Mammary microvascular endothelial cell (primary cell): ENCODE results near the gene IPO4. TPM values are rescaled to one million over a fixed set of nuclear protein-coding genes. Genes with fewer than 3 reads are reported as not detected.

Source experiments
- total RNA-seq: library from RNA; depleted of rRNA; stranded (reverse); fragments of >200 nt; gene quantifications from 2 replicates; pipeline ENCODE4 v1.2.3, GENCODE V29; 2015

Gene IPO4, protein sequence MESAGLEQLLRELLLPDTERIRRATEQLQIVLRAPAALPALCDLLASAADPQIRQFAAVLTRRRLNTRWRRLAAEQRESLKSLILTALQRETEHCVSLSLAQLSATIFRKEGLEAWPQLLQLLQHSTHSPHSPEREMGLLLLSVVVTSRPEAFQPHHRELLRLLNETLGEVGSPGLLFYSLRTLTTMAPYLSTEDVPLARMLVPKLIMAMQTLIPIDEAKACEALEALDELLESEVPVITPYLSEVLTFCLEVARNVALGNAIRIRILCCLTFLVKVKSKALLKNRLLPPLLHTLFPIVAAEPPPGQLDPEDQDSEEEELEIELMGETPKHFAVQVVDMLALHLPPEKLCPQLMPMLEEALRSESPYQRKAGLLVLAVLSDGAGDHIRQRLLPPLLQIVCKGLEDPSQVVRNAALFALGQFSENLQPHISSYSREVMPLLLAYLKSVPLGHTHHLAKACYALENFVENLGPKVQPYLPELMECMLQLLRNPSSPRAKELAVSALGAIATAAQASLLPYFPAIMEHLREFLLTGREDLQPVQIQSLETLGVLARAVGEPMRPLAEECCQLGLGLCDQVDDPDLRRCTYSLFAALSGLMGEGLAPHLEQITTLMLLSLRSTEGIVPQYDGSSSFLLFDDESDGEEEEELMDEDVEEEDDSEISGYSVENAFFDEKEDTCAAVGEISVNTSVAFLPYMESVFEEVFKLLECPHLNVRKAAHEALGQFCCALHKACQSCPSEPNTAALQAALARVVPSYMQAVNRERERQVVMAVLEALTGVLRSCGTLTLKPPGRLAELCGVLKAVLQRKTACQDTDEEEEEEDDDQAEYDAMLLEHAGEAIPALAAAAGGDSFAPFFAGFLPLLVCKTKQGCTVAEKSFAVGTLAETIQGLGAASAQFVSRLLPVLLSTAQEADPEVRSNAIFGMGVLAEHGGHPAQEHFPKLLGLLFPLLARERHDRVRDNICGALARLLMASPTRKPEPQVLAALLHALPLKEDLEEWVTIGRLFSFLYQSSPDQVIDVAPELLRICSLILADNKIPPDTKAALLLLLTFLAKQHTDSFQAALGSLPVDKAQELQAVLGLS
- total RNA-seq = 61.1 and 67.6 TPM in 2 replicates

DNA sequence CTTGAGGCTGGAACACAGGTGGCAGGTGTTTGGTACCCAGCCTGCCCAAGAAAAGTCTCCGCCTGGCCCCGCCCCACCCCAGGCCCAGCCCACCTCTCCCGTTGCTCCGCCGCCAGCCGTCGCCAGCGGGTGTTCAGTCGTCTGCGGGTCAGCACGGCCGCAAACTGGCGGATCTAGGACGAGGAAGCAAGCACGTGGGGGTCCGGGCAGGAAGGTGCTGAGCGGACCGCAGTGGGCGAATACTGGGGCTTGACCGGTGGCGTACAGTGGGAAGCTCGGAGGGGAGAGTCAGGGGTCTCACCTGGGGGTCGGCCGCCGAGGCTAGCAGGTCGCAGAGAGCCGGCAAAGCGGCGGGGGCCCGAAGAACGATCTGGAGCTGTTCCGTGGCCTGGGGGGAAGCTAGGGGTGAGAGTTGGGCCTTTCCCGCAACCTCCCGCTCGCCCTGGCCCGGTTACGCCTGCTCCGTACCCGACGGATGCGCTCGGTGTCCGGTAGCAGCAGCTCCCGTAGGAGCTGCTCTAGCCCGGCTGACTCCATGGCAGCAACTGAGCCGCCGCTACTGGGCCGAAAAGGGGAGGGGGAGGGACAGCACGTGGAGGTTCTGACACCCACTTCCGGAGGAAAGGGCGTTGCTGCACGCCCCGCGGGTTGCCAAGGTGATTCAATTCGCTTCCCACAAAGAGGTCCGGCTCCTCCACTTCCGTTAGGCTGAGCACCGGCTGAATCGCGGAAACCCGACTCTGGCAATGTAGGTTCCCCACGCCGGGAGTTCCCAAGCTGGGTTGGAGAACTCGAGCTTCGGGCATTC, at the start of gene IPO4:
Gene IPO4 (minus strand): TSS at position 566 of the 808 bp plus-strand sequence. CDS start 29 bp downstream, at position 537.

DNA sequence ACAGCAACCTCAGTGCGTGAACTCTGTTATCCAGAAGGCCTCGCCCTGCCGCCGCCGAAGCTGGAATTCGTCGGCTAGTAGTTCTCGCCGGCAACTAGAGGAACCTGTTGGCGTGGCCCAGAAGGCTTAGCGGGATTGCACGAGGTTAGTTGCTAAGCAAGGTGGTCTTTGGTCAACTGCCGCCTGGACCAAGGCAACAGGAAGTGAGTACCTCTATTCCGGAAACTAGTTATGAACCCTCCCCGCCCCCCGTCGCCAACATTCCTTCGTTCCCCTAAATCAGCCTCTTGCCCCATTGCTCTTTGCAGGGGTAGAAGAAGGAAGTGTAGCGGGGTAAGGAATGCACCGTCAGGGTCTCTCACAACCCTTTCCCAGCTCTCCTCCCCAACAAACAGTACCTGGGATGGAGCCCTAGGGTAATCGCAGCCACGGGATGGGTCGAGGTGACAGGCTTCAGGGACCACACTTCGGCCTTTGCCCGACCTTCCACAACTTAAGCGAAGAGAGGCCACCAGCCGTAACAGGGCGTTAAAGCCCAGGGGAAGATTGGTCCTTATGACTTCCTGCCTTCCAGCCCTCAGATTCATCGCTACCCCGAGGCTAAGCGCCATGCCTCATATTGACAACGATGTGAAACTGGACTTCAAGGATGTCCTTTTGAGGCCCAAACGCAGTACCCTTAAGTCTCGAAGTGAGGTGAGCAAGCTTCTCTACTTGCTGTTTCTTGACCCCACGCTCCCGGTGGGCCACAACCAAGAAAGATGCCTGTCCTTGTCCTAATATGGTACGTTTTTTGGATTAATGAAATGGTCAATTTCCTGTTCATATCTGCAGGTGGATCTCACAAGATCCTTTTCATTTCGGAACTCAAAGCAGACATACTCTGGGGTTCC, 44.3 kb upstream of the IPO4 start, which contains the start of gene GMPR2:
Gene GMPR2 (plus strand): TSS at position 285 of the 893 bp plus-strand sequence. CDS start 325 bp downstream, at position 610.

DNA sequence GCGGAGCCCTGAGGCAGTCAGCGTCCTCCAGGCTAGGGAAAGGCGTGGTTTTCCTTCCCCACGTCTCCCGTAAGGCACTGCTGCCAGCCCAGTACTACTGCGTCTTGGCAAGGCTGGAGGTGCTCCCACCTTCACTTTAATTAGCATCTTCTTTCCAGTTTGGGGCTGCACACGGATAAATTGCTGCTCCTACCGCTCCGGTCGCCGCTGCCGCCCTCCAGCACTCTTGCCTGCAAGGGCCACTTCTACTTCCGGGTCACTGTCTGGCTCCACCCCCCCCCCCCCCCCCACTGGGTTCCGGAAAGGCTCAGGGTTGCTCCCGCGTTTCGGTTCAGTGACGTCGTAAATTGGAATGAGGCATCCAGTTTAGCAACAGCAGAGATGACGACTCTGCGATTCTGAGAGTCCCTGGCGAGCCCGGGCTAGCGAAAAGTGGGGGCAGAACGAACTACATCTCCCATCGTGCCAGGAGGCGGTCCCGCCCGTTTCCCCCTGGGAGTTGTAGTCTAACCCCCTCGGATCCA, 43.6 kb upstream of the IPO4 start, which contains the start of gene NEDD8:
Gene NEDD8 (minus strand): TSS at position 247 of the 524 bp plus-strand sequence. CDS start 100 bp downstream, at position 147.

DNA sequence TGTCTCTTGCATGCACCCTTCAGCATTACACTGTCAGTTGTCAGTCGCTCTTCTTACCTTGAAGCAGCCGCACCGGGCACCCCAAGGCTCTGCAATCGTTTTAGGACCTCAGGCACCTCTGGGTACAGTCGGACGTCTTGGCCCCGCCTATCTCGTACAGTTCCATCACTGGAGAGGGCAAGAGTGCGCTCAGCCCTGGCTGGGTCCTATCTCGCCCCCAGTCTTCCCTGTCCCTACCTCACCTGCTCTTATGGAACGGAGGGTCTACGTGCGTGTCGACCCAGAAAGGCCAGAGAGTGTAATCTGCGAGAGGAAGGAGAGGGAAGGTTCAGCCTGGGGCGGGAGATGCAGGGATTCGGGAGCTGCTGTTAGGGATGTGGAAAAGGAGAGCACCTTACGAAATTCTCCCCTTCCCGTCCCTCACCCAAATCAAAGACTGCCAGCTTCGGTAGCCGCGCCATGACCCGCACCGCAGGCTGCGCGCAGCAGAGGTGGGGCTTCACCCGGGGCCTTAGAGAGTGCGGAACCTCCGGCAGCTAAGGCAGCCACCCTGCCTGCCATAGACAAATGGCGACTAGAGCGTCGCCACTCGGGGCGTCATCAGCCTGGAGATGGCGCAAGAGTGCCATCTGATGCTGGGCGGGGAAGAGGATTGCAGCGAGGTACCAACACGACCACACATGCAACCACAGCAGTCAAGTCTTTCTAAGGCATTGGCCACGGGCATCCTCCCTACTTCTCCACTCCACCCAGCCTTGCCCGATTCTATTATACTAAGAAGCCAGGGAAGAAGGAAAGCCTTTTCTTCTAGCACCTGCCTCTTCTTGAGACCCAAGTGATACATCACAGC, 27.1 kb upstream of the IPO4 start, which contains the start of gene MDP1:
Gene MDP1 (minus strand): TSS at position 572 of the 850 bp plus-strand sequence. CDS start 111 bp downstream, at position 461.

DNA sequence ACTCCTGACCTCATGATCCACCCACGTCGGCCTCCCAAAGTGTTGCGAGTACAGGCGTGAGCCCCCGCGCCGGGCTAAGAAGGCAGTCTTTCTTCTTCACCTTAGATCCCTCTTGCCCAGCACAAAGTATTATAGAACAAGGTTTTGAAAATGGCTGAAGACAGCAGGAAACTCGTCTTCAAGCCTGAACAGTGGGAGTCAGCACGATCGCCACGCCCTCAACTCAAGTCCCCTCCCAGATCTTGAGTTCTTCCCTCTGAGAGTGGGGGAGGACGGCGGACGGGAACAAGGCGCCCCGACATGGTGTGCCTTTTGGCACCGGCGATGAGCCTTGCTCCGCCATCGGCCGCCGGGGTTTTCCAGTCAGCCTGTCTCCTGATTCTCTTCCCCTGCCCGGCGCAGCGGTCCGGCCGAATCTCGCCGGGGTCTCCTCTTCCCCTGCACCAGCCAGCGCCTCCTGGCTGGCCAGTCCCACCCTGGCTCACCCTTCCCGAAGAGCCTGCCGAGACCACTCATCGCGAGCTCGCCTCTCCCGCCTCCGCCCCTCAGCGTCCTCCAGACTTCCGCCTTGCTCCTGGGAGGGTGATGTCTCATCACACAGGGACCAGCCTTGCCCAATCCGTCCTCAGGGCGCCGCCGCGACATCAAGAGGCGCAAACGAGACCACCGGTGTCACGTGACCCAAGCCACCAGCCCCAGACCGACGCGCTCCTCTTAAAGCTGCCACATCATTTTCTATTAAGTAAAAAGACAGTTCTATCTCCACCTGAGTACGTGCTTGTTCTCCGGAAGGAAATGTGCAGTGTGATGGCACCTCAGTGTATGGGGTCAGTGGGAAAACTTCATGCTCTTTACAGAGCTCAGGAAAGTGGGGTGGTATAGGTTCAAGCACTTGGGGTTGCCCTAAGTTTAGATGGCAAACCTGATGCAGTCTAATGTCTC, 24.6 kb upstream of the IPO4 start, which contains the start of gene CHMP4A:
Gene CHMP4A (minus strand): TSS at position 565 of the 942 bp plus-strand sequence. CDS start 49 bp downstream, at position 516.

DNA sequence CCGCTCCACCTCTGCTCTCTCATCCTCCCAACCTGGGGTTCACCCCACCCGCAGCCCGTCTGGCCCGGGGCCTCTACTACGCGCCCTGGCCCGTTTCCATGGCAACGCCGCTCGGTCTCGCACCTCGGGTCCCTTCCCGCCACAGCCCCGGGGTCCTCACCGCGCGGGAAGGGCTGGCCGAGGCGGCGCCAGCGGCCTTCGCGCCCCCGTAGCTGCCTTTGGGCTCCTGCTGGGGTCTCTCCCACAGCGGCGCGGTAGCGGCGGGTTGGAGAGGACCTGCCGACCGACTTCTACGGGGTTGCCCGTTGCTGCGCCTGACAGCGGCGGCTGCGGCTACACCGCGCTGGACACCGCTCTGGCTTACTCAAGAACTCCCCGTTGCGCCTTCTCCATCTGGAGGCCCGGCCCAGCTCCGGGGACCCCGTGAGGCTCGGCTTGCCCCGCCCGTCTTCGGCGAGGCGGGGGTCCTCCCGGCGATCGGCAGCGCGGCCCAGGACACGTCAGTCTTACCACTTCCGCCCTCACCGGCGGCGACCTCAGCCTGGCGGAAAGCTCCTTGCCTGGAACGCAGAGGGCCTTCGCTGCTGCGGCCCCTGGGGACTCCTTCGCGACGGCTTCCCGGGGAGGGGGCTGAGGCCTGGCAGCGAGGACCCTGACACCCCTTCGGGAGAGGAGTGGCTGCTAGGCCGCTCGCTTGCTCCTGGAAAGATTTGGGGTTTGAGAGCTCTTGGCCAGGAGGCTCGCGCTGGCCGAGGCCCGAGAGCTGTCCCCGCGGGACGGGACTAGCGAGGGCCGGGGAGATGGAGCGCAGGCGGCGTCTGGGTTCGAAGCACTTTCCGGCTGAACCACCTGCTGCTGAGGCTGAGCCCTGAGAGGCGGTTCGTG, 6.8 kb upstream of the IPO4 start, which contains the start of gene TM9SF1:
Gene TM9SF1 (minus strand): TSS at position 256 of the 885 bp plus-strand sequence. CDS start 422 bp downstream, outside the sequence.

DNA sequence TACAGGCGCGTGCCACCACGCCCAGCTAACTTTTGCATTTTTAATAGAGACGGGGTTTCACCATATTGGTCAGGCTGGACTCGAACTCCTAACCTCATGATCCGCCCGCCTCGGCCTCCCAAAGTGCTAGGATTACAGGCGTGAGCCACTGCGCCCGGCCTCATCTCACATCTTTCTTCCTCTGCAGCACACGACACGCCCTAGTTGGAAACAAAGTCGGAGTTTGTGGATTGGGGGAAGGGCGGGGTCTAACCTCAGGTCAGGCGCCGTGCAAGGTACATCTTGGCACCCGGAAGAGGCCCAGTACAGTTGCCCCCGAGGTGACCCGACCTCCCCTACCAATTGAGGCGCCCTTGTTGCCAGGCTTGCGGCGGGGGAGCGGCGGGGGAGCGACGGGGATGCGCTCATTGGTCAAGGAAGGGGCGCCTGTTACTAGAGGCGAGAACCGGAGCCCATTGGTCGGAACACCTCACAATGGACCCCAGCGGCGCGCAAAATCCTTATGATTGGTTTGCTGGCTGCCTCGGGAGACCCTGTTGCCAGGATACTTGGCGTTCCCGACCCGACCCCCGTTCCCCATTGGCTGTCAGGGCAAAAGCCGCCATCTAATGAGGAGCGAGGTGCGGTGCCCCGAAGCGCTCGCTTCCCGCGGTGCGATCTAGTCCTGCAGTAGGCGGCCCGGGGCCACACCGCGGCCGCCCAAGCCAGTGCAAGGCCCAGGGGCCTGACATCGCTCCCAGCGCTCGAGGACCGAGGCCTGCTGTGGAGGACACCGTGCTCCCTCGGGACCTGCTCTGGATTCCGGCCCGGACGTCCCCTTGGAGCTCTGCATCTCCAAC, 17.0 kb downstream of the IPO4 start, which contains the start of gene REC8:
Gene REC8 (plus strand): TSS at position 659 of the 839 bp plus-strand sequence. CDS start 473 bp downstream, outside the sequence.

DNA sequence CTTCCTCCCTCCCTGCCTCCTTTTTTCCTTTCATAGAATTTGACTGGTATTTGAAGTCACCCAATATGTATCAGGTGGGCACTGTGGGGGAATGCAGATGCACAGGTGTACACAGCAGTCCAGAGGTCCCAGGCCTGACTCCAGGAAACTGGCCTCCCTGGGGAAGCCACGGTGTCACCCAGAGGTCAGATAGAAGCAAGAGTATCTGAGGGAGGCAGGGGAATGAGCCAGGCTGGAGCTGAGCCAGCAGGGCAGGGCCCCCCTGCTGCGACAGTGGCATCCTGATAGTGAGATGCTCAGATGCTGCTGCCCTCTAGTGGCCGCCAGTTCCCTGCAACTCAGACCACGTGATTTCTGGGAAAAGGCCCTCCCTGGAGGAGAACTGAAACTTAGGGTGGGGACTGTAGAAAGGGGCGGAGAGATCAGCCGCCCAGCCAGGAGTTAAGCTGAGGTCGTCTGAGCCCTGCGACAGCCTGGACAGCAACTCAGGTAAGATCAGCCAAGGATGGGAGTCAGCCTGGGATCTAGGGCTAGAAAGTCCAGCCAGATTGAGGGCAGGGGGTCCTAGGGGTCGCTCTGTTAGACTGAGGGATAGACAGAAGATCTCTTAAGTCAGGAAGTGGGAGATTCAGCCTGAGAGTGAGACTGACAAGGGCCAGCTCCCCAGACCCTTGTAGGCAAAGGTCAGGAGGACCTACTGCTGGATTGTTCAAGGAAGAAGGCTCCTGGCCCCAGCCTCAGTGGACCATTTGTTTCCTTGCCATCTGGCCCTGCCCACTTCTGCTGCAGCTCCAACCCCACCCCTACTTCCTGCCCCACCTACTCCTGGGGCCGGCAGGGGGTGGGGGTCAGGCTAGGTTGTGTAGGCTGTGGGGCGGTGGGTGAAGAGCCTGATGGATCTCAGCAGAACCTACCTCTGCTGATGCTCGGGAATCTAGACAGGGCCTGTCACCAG, 27.5 kb downstream of the IPO4 start, which contains the start of gene IRF9:
Gene IRF9 (plus strand): TSS at position 416 of the 955 bp plus-strand sequence. CDS start 880 bp downstream, outside the sequence.

DNA sequence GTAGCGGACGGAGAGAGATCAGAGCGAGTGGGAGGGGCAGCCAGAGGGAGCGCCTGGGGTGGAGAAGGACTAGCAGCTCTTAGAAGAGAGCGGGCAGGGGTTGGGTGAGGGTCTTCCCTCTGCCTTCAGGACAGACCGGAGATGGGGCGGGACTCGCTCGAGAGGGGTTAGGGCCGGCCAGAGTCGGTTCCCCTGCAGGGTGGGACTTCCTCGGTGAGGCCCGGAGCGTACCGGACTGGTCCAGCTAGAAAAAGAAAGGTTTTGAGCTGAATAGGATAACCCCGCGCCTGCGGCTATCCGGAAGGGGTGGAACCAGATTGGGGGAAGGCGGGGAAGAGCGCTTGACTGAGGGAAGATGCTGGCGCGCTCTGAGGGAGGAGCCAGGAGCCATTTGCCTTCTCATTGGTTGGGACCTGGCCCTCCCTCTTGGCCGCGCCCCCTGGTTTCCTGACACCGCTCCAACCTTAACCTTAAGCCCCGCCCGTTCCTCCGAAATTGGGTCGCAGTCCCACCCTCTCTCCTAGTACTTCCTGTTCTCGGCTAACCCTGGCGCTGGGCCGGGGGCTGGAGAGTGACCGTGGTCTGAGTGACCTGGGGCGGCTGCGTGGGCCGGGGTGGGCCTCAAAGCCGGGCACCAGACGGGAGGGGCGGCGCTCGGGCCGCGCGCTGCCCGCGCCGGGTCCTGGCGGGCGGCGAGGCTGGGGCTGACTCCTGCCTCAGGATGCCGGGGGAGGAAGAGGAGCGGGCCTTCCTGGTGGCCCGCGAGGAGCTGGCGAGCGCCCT, 41.4 kb downstream of the IPO4 start, which contains the start of gene RNF31:
Gene RNF31 (plus strand): TSS at position 521 of the 783 bp plus-strand sequence. CDS start 201 bp downstream, at position 722.

DNA sequence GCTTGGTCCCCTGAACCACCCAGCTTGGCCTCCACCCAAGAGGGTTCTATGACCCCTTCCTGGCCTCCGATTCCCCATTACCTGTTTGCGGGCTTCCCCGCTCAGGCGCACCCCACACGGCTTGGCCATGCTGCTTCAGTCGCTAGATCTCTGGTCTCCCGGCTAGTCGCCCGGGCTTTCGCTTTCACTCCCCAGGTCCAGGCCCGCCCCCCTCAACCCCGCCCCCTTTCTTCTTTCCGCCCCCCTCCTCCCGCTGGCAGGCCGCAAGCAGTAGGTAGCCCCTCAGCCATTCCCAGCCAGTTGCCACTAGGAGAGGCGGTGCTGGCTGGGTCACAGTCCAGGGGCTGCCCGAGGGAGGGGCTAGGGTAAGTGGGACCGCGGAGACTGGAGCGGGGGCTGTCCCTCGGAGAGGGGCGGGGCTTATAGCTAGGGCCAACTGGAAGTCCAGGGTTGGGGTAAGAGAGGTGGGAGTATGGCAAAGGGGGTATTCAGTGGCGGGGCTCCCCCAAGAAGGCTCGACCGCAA, 42.1 kb downstream of the IPO4 start, which contains the start of gene PSME2:
Gene PSME2 (minus strand): TSS at position 158 of the 525 bp plus-strand sequence. CDS start 29 bp downstream, at position 129.

DNA sequence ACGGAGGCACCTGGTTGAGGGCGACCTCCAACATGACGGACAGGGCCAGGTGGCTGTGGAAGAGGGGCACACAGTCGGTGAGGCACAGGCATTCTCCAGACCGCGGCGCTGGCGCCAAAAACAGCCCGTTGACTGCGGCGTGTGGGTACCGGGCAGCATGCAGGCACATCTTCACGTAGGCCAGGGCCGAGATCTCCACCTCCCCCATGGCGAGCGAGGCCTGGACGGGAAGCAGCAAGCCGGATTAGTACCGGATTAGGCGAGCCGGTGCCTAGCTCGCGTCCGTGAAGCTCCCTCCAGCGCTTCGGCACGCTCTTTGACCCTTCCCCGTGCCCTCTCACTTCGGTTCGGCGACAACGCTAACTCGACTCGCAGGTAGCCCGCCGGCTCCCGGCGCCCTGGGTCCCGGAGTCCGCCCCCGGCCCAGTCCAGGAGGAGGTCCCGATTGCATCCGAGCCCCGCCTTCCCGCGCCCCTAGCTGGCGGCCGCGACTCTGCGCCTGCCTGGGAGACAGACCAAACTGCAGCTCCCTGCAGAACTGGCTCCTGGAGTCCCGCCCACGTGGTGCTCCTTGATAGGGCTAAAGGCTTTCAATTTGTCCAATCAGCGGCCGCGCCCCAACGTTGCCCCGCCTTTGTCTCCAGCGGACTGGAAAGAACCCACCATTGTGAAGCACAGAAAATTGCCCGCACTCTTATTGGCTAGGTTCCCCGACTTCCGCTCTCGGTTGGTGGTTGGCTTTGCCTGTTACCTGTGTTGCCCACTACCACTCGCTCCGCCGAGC, 47.3 kb downstream of the IPO4 start, which contains the start of gene EMC9:
Gene EMC9 (minus strand): TSS at position 495 of the 784 bp plus-strand sequence. CDS start 287 bp downstream, at position 208.

